NOMO-1 treated with dmso at 0.1 percent for 144 hours (cell line): ENCODE results near the gene ANKRD37.
"Not testable (repeated sequence)": the region's sequence is repeated elsewhere in the genome, so short reads cannot be mapped to it uniquely, and the experiment has no call there.

Experiments
- DNase-seq: peaks from one replicate; lab custom pipeline; 2025; ENCODE audit not compliant: unreplicated experiment; lab: John Stamatoyannopoulos, UW

The ANKRD37 gene

GRCh38 chr4:185396724-185397385 lies at the start of gene ANKRD37:
TSS of gene ANKRD37 (plus strand) at chr4:185396841. CDS start at chr4:185396924, 83 bp downstream.
- DNase-seq: no peak

- no peak for DNase-seq
These were observed 49.6 kb upstream of the ANKRD37 start for GRCh38 chr4:185346975-185347601.

GRCh38 chr4:185351691-185352090 lies 45.0 kb upstream of the ANKRD37 start:
- DNase-seq: no peak

- DNase-seq: no peak
These were observed 44.4 kb upstream of the ANKRD37 start for GRCh38 chr4:185352202-185352601.

- DNase-seq: no peak
These were observed 43.9 kb upstream of the ANKRD37 start for GRCh38 chr4:185352741-185353140.

GRCh38 chr4:185357211-185357610 lies 39.4 kb upstream of the ANKRD37 start:
- DNase-seq: no peak

- no peak for DNase-seq
These were observed 38.8 kb upstream of the ANKRD37 start for GRCh38 chr4:185357733-185358440.

- DNase-seq: no peak
These were observed 38.1 kb upstream of the ANKRD37 start for GRCh38 chr4:185358514-185358913.

GRCh38 chr4:185358959-185359358 lies 37.7 kb upstream of the ANKRD37 start:
- DNase-seq: no peak

GRCh38 chr4:185359767-185360446 lies 36.7 kb upstream of the ANKRD37 start:
- no peak for DNase-seq

- DNase-seq: no peak
These were observed 34.8 kb upstream of the ANKRD37 start for GRCh38 chr4:185361872-185362271.

GRCh38 chr4:185362570-185362969 lies 34.1 kb upstream of the ANKRD37 start:
- DNase-seq: not testable (repeated sequence)

GRCh38 chr4:185363251-185363650 lies 33.4 kb upstream of the ANKRD37 start:
- no peak for DNase-seq

- DNase-seq: no peak
These were observed 31.8 kb upstream of the ANKRD37 start for GRCh38 chr4:185364886-185365285.

GRCh38 chr4:185369731-185370130 lies 26.9 kb upstream of the ANKRD37 start:
- no peak for DNase-seq

GRCh38 chr4:185370268-185370949 lies 26.2 kb upstream of the ANKRD37 start:
- DNase-seq: no peak

- DNase-seq: no peak
These were observed 24.9 kb upstream of the ANKRD37 start for GRCh38 chr4:185371702-185372101.

- DNase-seq: no peak
These were observed 22.6 kb upstream of the ANKRD37 start for GRCh38 chr4:185374027-185374426.

- no peak for DNase-seq
These were observed 22.1 kb upstream of the ANKRD37 start for GRCh38 chr4:185374573-185374972.

- no peak for DNase-seq
These were observed 18.4 kb upstream of the ANKRD37 start for GRCh38 chr4:185378264-185378663.
